ENCODE results near the gene CLEC5A. TPM values are rescaled to one million over a fixed set of nuclear protein-coding genes. Genes with fewer than 3 reads are reported as not detected.

The CLEC5A gene
- total and polyA plus RNA-seq, 2 donors (not counting 1 experiment from before 2014, with no cell fraction given): 0.03 to 0.47 TPM

GRCh38 chr7:141943846-141944245, 2.9 kb downstream of the CLEC5A start:
- intact Hi-C loops (cut with micrococcal nuclease): no loop called here
- H3K27ac ChIP-seq (ENCODE audit: low read length in 2 of 2): no peak overlapping the region
- CTCF ChIA-PET: interaction anchor here (1.3 kb wide), 1 partner anchor 32 kb away, joined by 3 read pairs; no protein-coding TSS in a partner anchor

GRCh38 chr7:141941075-141941474, 5.7 kb downstream of the CLEC5A start:
- no peak for TF ChIP-seq EZH2 (IDR thresholded peaks at IDR 0.05; ENCODE audit: borderline replicate concordance, insufficient read depth, low read depth, low read length, poor library complexity, severe bottlenecking)
- TF ChIP-seq CTCF (IDR thresholded peaks at IDR 0.05): no peak
- Mint-ChIP-seq H3K27me3 (no peaks in the 10 kb centered on the region), H3K4me3 (no peak overlapping the region), H3K27ac (no peak overlapping the region), H3K9me3 (ENCODE audit: insufficient read depth) (peaks cover 13% of the 10 kb centered on the region), H3K4me1 (peaks cover 3% of the 10 kb centered on the region)
- Histone ChIP-seq H3K4me2 (replicated peaks; ENCODE audit: low read depth, low read length, poor library complexity, severe bottlenecking) (no peak overlapping the region), H3K27ac (ENCODE audit: low read length in 2 of 2) (no peak overlapping the region), H3K4me1 (ENCODE audit: control insufficient read depth in 2 of 2, insufficient read depth in 2 of 2, low read length in 2 of 2) (no peaks in the 10 kb centered on the region), H3K27me3 (replicated peaks in 1 of 4; ENCODE audit: control extremely low read depth in 1 of 4, control insufficient read depth in 3 of 4, insufficient read depth in 4 of 4, low read length in 3 of 4) (no peaks in the 10 kb centered on the region), H3K4me3 (ENCODE audit: control extremely low read depth in 1 of 5, extremely low read depth in 1 of 5, insufficient read depth in 1 of 5, low read depth in 2 of 5, low read length in 4 of 5) (no peak overlapping the region), H3K9me3 (ENCODE audit: control extremely low read depth in 1 of 3, control insufficient read depth in 2 of 3, insufficient read depth in 1 of 3, low read length in 2 of 3) (peaks cover 0 to 5% (median 0%) of the 10 kb centered on the region in 3 donors), H3K9ac (ENCODE audit: low read length) (no peak overlapping the region), H3K79me2 (ENCODE audit: control insufficient read depth, insufficient read depth, low read length) (no peaks in the 10 kb centered on the region), H2AFZ (ENCODE audit: insufficient read depth, low read depth, low read length, poor library complexity, severe bottlenecking) (no peak overlapping the region), H3K36me3 (replicated peaks in 1 of 2; ENCODE audit: control extremely low read depth in 1 of 2, control insufficient read depth in 1 of 2, extremely low read depth in 1 of 2, insufficient read depth in 2 of 2, low read length in 1 of 2) (no peaks in the 10 kb centered on the region), H4K20me1 (ENCODE audit: control insufficient read depth, insufficient read depth, low read length, poor library complexity, severe bottlenecking) (no peaks in the 10 kb centered on the region)
- intact Hi-C loops (cut with micrococcal nuclease): no loop called here
- ChIA-PET POLR2A (no interaction called here), CTCF (no interaction called here)
- DNase-seq: no peak
- ATAC-seq (ENCODE audit: low read depth): no peak
- WGBS (ENCODE audit: insufficient coverage): no CpG with 5 or more reads among the region's 3 CpGs

More at GRCh38 chr7:141943846-141944245, 2.9 kb downstream of the CLEC5A start:
- H2AFZ ChIP-seq (ENCODE audit: insufficient read depth, low read depth, low read length, poor library complexity, severe bottlenecking): no peak overlapping the region
- no peak overlapping the region for H3K4me3 ChIP-seq (ENCODE audit: control extremely low read depth in 1 of 5, extremely low read depth in 1 of 5, insufficient read depth in 1 of 5, low read depth in 2 of 5, low read length in 4 of 5)
- H4K20me1 ChIP-seq (ENCODE audit: control insufficient read depth, insufficient read depth, low read length, poor library complexity, severe bottlenecking): no peaks in the 10 kb centered on the region
- no peaks in the 10 kb centered on the region for H3K27me3 Mint-ChIP-seq
- H3K4me1 ChIP-seq (ENCODE audit: control insufficient read depth in 2 of 2, insufficient read depth in 2 of 2, low read length in 2 of 2): no peaks in the 10 kb centered on the region
- H3K36me3 ChIP-seq (replicated peaks in 1 of 2; ENCODE audit: control extremely low read depth in 1 of 2, control insufficient read depth in 1 of 2, extremely low read depth in 1 of 2, insufficient read depth in 2 of 2, low read length in 1 of 2): no peaks in the 10 kb centered on the region
- H3K4me3 Mint-ChIP-seq: no peak overlapping the region
- peaks cover 11% of the 10 kb centered on the region for H3K9me3 Mint-ChIP-seq (ENCODE audit: insufficient read depth)
- DNase-seq (no peak), ATAC-seq (ENCODE audit: low read depth) (no peak)
- H3K9ac ChIP-seq (ENCODE audit: low read length): no peak overlapping the region
- WGBS (ENCODE audit: insufficient coverage): no CpG with 5 or more reads among the region's 1 CpG
- no peaks in the 10 kb centered on the region for H3K79me2 ChIP-seq (ENCODE audit: control insufficient read depth, insufficient read depth, low read length)
- no peak overlapping the region for H3K4me2 ChIP-seq (replicated peaks; ENCODE audit: low read depth, low read length, poor library complexity, severe bottlenecking)
- H3K9me3 ChIP-seq (ENCODE audit: control extremely low read depth in 1 of 3, control insufficient read depth in 2 of 3, insufficient read depth in 1 of 3, low read length in 2 of 3): no peaks in the 10 kb centered on the region
- no peak for TF ChIP-seq EZH2 (IDR thresholded peaks at IDR 0.05; ENCODE audit: borderline replicate concordance, insufficient read depth, low read depth, low read length, poor library complexity, severe bottlenecking)
- no peak for TF ChIP-seq CTCF (IDR thresholded peaks at IDR 0.05)
- peaks cover 3% of the 10 kb centered on the region for H3K4me1 Mint-ChIP-seq
- no peak overlapping the region for H3K27ac Mint-ChIP-seq
- H3K27me3 ChIP-seq (replicated peaks in 1 of 4; ENCODE audit: control extremely low read depth in 1 of 4, control insufficient read depth in 3 of 4, insufficient read depth in 4 of 4, low read length in 3 of 4): no peaks in the 10 kb centered on the region
- POLR2A ChIA-PET: no interaction called here
